NCI-H1417 (cell line): ENCODE data around the gene PLCD3.
A peak's percentile ranks its signal among the peaks of the same experiment; 100 is the strongest.

Experiments used
- DNase-seq, 3 experiments: peaks; one replicate each; lab custom pipeline; 2025; lab: John Stamatoyannopoulos, UW

Gene PLCD3

GRCh38 chr17:45073414-45074070, 58.8 kb downstream of the PLCD3 start:
- DNase-seq = no peak

- DNase-seq = no peak
Observed at GRCh38 chr17:45070809-45071208, 61.5 kb downstream of the PLCD3 start.

GRCh38 chr17:45070001-45070400, 62.3 kb downstream of the PLCD3 start:
- DNase-seq = no peak

- DNase-seq = no peak
Observed at GRCh38 chr17:45067637-45068036, 64.7 kb downstream of the PLCD3 start.

GRCh38 chr17:45063198-45063597, 69.1 kb downstream of the PLCD3 start:
- DNase-seq = no peak

GRCh38 chr17:45061606-45062205, 70.6 kb downstream of the PLCD3 start:
- no peak for DNase-seq

- peak; percentile 99 to 100 (median 99) for DNase-seq
Observed at GRCh38 chr17:45060797-45061605, 71.3 kb downstream of the PLCD3 start, which contains the start of gene NMT1. TSS of gene NMT1 (plus strand) at chr17:45061317. CDS start at chr17:45061330, 13 bp downstream.

- DNase-seq = no peak
Observed at GRCh38 chr17:45060382-45060796, 71.9 kb downstream of the PLCD3 start.
